Measurements from ENCODE around the gene RAB9A.

Gene RAB9A

GRCh38 chrX:13694359-13694758 is 5.4 kb downstream of the RAB9A start:
- 80% methylated on average over 1 of the region's 2 CpGs for WGBS
- H3K4me1 ChIP-seq (ENCODE audit: control insufficient read depth, insufficient read depth, low read depth, low read length): peaks cover 4% of the 10 kb centered on the region
- no peak overlapping the region for H3K18ac ChIP-seq (ENCODE audit: low read depth in 1 of 2, low read length in 2 of 2)

GRCh38 chrX:13694983-13695382 is 6.1 kb downstream of the RAB9A start:
- Histone ChIP-seq H3K14ac (ENCODE audit: low read length in 2 of 2) (no peak overlapping the region), H3K4me3 (ENCODE audit: insufficient read depth in 1 of 2, low read depth in 1 of 2, low read length in 2 of 2) (peak overlapping the region in 1 of 2 experiments; percentile 29), H4K91ac (ENCODE audit: low read length) (no peak overlapping the region), H3K27me3 (ENCODE audit: control insufficient read depth in 1 of 2, insufficient read depth in 1 of 2, low read length in 2 of 2) (peaks cover 0 to 9% of the 10 kb centered on the region in 2 experiments), H3K36me3 (ENCODE audit: control insufficient read depth in 1 of 2, insufficient read depth in 2 of 2, low read depth in 1 of 2, low read length in 2 of 2) (peaks cover 0 to 4% of the 10 kb centered on the region in 2 experiments), H2AK5ac (ENCODE audit: low read length, severe bottlenecking) (no peak overlapping the region), H3K4me1 (ENCODE audit: control insufficient read depth, insufficient read depth, low read depth, low read length) (peaks cover 4% of the 10 kb centered on the region), H3K79me1 (replicated peaks; ENCODE audit: low read length, poor library complexity, severe bottlenecking) (no peaks in the 10 kb centered on the region), H2AFZ (ENCODE audit: low read depth, low read length) (no peak overlapping the region), H3K4me2 (ENCODE audit: low read length, poor library complexity, severe bottlenecking) (no peak overlapping the region), H2BK12ac (ENCODE audit: low read length in 2 of 2) (no peak overlapping the region), H2BK15ac (ENCODE audit: low read depth, poor library complexity, severe bottlenecking) (no peak overlapping the region), H3K18ac (ENCODE audit: low read depth in 1 of 2, low read length in 2 of 2) (no peak overlapping the region), H3K27ac (ENCODE audit: low read length, poor library complexity, severe bottlenecking) (no peak overlapping the region), H3K4ac (ENCODE audit: low read depth in 1 of 2, low read length in 2 of 2) (no peak overlapping the region), H3K9me3 (ENCODE audit: control insufficient read depth, low read length) (no peaks in the 10 kb centered on the region), H2BK120ac (ENCODE audit: low read depth, low read length) (no peak overlapping the region), H3K23ac (ENCODE audit: low read length in 2 of 2) (no peak overlapping the region), H2BK5ac (ENCODE audit: low read depth, low read length, poor library complexity, severe bottlenecking) (no peak overlapping the region), H3K9ac (ENCODE audit: low read length) (peak overlapping the region; percentile 46), H4K8ac (ENCODE audit: low read length) (no peak overlapping the region)
- DNase-seq: no peak
- WGBS: 99% methylated on average over 7 of the region's 8 CpGs

More at GRCh38 chrX:13694359-13694758, 5.4 kb downstream of the RAB9A start:
- H3K23ac ChIP-seq (ENCODE audit: low read length in 2 of 2): no peak overlapping the region
- peaks cover 0 to 9% of the 10 kb centered on the region in 2 experiments for H3K27me3 ChIP-seq (ENCODE audit: control insufficient read depth in 1 of 2, insufficient read depth in 1 of 2, low read length in 2 of 2)
- no peak overlapping the region for H3K27ac ChIP-seq (ENCODE audit: low read length, poor library complexity, severe bottlenecking)
- H3K9ac ChIP-seq (ENCODE audit: low read length): peak overlapping the region; percentile 46
- H2BK120ac ChIP-seq (ENCODE audit: low read depth, low read length): no peak overlapping the region
- no peak overlapping the region for H4K91ac ChIP-seq (ENCODE audit: low read length)
- no peaks in the 10 kb centered on the region for H3K79me1 ChIP-seq (replicated peaks; ENCODE audit: low read length, poor library complexity, severe bottlenecking)
- no peak overlapping the region for H2AK5ac ChIP-seq (ENCODE audit: low read length, severe bottlenecking)
- no peak overlapping the region for H2AFZ ChIP-seq (ENCODE audit: low read depth, low read length)
- H3K4ac ChIP-seq (ENCODE audit: low read depth in 1 of 2, low read length in 2 of 2): no peak overlapping the region
- H2BK12ac ChIP-seq (ENCODE audit: low read length in 2 of 2): no peak overlapping the region
- no peak overlapping the region for H2BK15ac ChIP-seq (ENCODE audit: low read depth, poor library complexity, severe bottlenecking)
- H3K9me3 ChIP-seq (ENCODE audit: control insufficient read depth, low read length): no peaks in the 10 kb centered on the region
- no peak overlapping the region for H2BK5ac ChIP-seq (ENCODE audit: low read depth, low read length, poor library complexity, severe bottlenecking)
- H3K36me3 ChIP-seq (ENCODE audit: control insufficient read depth in 1 of 2, insufficient read depth in 2 of 2, low read depth in 1 of 2, low read length in 2 of 2): peaks cover 0 to 4% of the 10 kb centered on the region in 2 experiments
- H4K8ac ChIP-seq (ENCODE audit: low read length): no peak overlapping the region
- H3K4me3 ChIP-seq (ENCODE audit: insufficient read depth in 1 of 2, low read depth in 1 of 2, low read length in 2 of 2): peak overlapping the region in 1 of 2 experiments; percentile 29
- no peak overlapping the region for H3K14ac ChIP-seq (ENCODE audit: low read length in 2 of 2)
- DNase-seq: peak; percentile 6
- H3K4me2 ChIP-seq (ENCODE audit: low read length, poor library complexity, severe bottlenecking): no peak overlapping the region

- no peak overlapping the region for H2BK15ac ChIP-seq (ENCODE audit: low read depth, poor library complexity, severe bottlenecking)
- H3K18ac ChIP-seq (ENCODE audit: low read depth in 1 of 2, low read length in 2 of 2): no peak overlapping the region
- H3K9me3 ChIP-seq (ENCODE audit: control insufficient read depth, low read length): no peaks in the 10 kb centered on the region
- WGBS: 99% methylated on average over 4 of the region's 4 CpGs
- H2BK120ac ChIP-seq (ENCODE audit: low read depth, low read length): no peak overlapping the region
- no peaks in the 10 kb centered on the region for H3K79me1 ChIP-seq (replicated peaks; ENCODE audit: low read length, poor library complexity, severe bottlenecking)
- peaks cover 0 to 4% of the 10 kb centered on the region in 2 experiments for H3K36me3 ChIP-seq (ENCODE audit: control insufficient read depth in 1 of 2, insufficient read depth in 2 of 2, low read depth in 1 of 2, low read length in 2 of 2)
- no peak overlapping the region for H4K91ac ChIP-seq (ENCODE audit: low read length)
- no peak overlapping the region for H3K4me2 ChIP-seq (ENCODE audit: low read length, poor library complexity, severe bottlenecking)
- no peak for DNase-seq
- H2BK12ac ChIP-seq (ENCODE audit: low read length in 2 of 2): no peak overlapping the region
- H2AK5ac ChIP-seq (ENCODE audit: low read length, severe bottlenecking): no peak overlapping the region
- H4K8ac ChIP-seq (ENCODE audit: low read length): no peak overlapping the region
- peaks cover 0 to 9% of the 10 kb centered on the region in 2 experiments for H3K27me3 ChIP-seq (ENCODE audit: control insufficient read depth in 1 of 2, insufficient read depth in 1 of 2, low read length in 2 of 2)
- H3K23ac ChIP-seq (ENCODE audit: low read length in 2 of 2): no peak overlapping the region
- H3K14ac ChIP-seq (ENCODE audit: low read length in 2 of 2): no peak overlapping the region
- no peak overlapping the region for H3K27ac ChIP-seq (ENCODE audit: low read length, poor library complexity, severe bottlenecking)
- H2AFZ ChIP-seq (ENCODE audit: low read depth, low read length): no peak overlapping the region
- H3K4me1 ChIP-seq (ENCODE audit: control insufficient read depth, insufficient read depth, low read depth, low read length): peaks cover 4% of the 10 kb centered on the region
- no peak overlapping the region for H2BK5ac ChIP-seq (ENCODE audit: low read depth, low read length, poor library complexity, severe bottlenecking)
- H3K9ac ChIP-seq (ENCODE audit: low read length): no peak overlapping the region
- no peak overlapping the region for H3K4ac ChIP-seq (ENCODE audit: low read depth in 1 of 2, low read length in 2 of 2)
- H3K4me3 ChIP-seq (ENCODE audit: insufficient read depth in 1 of 2, low read depth in 1 of 2, low read length in 2 of 2): no peak overlapping the region
These were observed 6.7 kb downstream of the RAB9A start for GRCh38 chrX:13695601-13696115.

GRCh38 chrX:13697455-13697854 is 8.5 kb downstream of the RAB9A start:
- H4K91ac ChIP-seq (ENCODE audit: low read length): no peak overlapping the region
- H3K23ac ChIP-seq (ENCODE audit: low read length in 2 of 2): no peak overlapping the region
- no peak for DNase-seq
- no peaks in the 10 kb centered on the region for H3K9me3 ChIP-seq (ENCODE audit: control insufficient read depth, low read length)
- H3K27me3 ChIP-seq (ENCODE audit: control insufficient read depth in 1 of 2, insufficient read depth in 1 of 2, low read length in 2 of 2): peaks cover 0 to 9% of the 10 kb centered on the region in 2 experiments
- H3K4me1 ChIP-seq (ENCODE audit: control insufficient read depth, insufficient read depth, low read depth, low read length): peaks cover 5% of the 10 kb centered on the region
- H3K79me1 ChIP-seq (replicated peaks; ENCODE audit: low read length, poor library complexity, severe bottlenecking): no peaks in the 10 kb centered on the region
- no peak overlapping the region for H3K4me3 ChIP-seq (ENCODE audit: insufficient read depth in 1 of 2, low read depth in 1 of 2, low read length in 2 of 2)
- no peak overlapping the region for H2BK5ac ChIP-seq (ENCODE audit: low read depth, low read length, poor library complexity, severe bottlenecking)
- H3K14ac ChIP-seq (ENCODE audit: low read length in 2 of 2): no peak overlapping the region
- no peak overlapping the region for H2BK120ac ChIP-seq (ENCODE audit: low read depth, low read length)
- no peak overlapping the region for H3K4me2 ChIP-seq (ENCODE audit: low read length, poor library complexity, severe bottlenecking)
- no peak overlapping the region for H3K4ac ChIP-seq (ENCODE audit: low read depth in 1 of 2, low read length in 2 of 2)
- no peak overlapping the region for H3K9ac ChIP-seq (ENCODE audit: low read length)
- H2AK5ac ChIP-seq (ENCODE audit: low read length, severe bottlenecking): no peak overlapping the region
- H2BK12ac ChIP-seq (ENCODE audit: low read length in 2 of 2): no peak overlapping the region
- no CpG with 5 or more reads among the region's 2 CpGs for WGBS
- H2BK15ac ChIP-seq (ENCODE audit: low read depth, poor library complexity, severe bottlenecking): no peak overlapping the region
- no peak overlapping the region for H3K18ac ChIP-seq (ENCODE audit: low read depth in 1 of 2, low read length in 2 of 2)
- peaks cover 0 to 9% of the 10 kb centered on the region in 2 experiments for H3K36me3 ChIP-seq (ENCODE audit: control insufficient read depth in 1 of 2, insufficient read depth in 2 of 2, low read depth in 1 of 2, low read length in 2 of 2)
- no peak overlapping the region for H3K27ac ChIP-seq (ENCODE audit: low read length, poor library complexity, severe bottlenecking)
- H4K8ac ChIP-seq (ENCODE audit: low read length): no peak overlapping the region
- no peak overlapping the region for H2AFZ ChIP-seq (ENCODE audit: low read depth, low read length)
